Liver (tissue), 3 donors: ENCODE data around the gene PRSS56.

Experiments used
- ATF3 ChIP-seq: IDR thresholded peaks from 2 replicates; pipeline ENCODE4 v1.6.1; 2016; ENCODE audit warnings: antibody characterized with exemption
- FOXA1 ChIP-seq: IDR thresholded peaks from 2 replicates; pipeline ENCODE4 v1.6.1; 2016; ENCODE audit warnings: antibody characterized with exemption
- MAX ChIP-seq: IDR thresholded peaks from 2 replicates; pipeline ENCODE4 v1.6.1; 2016; ENCODE audit warnings: antibody characterized with exemption
- RAD21 ChIP-seq, 2 donors: IDR thresholded peaks; 2 replicates each; pipeline ENCODE4 v1.6.1; 2016; ENCODE audit warnings: antibody characterized with exemption in 2 of 2, mild to moderate bottlenecking in 2 of 2
- YY1 ChIP-seq: IDR thresholded peaks from 2 replicates; pipeline ENCODE4 v1.6.1; 2016; ENCODE audit warnings: antibody characterized with exemption, mild to moderate bottlenecking
- ZBTB33 ChIP-seq: IDR thresholded peaks from 2 replicates; pipeline ENCODE4 v1.6.1; 2016; ENCODE audit warnings: antibody characterized with exemption
- TF ChIP-seq, protein P1 (sequence below): IDR thresholded peaks from 2 replicates; pipeline ENCODE4 v1.6.1; 2016; ENCODE audit warnings: antibody characterized with exemption, mild to moderate bottlenecking
- TF ChIP-seq, protein P2 (sequence below): fragments of 150-350 bp; IDR thresholded peaks from 2 replicates; pipeline ENCODE4 v1.5.1; 2017; ENCODE audit warnings: improper control_type of control experiment, low read depth, low read length; ENCODE audit not compliant: missing input control
- donor health status: healthy.
- donor health status: healthy.

DNA sequence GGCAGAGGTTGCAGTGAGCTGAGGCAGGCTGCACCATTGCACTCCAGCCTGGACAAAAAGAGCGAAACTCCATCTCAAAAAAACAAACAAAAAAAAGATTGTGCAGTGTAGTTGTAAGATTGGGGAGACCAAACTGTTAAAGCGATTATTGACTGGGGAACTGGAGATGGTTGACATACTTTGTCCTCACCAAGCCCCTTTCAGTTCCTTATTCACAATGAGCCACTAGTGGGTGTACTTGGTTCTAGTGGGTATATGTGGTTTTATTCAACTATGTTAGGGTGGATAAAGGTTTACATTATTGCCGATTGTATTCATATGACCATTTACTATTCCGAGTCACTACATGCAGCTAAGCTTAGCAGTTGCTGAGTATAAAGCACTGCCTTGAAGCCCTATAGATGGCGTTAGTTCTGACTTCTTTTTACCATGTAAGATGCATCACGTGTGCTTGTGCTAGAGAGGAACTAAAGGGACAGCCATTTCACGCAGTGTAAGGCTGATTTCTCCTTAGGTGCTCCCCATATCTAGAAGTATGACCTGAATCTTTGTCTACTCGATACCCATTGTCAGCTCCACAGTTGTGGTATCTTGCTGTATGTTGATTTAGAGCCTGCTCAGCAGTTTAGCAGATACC is 42.4 kb downstream of the PRSS56 start:
- TF ChIP-seq, protein P1, sequence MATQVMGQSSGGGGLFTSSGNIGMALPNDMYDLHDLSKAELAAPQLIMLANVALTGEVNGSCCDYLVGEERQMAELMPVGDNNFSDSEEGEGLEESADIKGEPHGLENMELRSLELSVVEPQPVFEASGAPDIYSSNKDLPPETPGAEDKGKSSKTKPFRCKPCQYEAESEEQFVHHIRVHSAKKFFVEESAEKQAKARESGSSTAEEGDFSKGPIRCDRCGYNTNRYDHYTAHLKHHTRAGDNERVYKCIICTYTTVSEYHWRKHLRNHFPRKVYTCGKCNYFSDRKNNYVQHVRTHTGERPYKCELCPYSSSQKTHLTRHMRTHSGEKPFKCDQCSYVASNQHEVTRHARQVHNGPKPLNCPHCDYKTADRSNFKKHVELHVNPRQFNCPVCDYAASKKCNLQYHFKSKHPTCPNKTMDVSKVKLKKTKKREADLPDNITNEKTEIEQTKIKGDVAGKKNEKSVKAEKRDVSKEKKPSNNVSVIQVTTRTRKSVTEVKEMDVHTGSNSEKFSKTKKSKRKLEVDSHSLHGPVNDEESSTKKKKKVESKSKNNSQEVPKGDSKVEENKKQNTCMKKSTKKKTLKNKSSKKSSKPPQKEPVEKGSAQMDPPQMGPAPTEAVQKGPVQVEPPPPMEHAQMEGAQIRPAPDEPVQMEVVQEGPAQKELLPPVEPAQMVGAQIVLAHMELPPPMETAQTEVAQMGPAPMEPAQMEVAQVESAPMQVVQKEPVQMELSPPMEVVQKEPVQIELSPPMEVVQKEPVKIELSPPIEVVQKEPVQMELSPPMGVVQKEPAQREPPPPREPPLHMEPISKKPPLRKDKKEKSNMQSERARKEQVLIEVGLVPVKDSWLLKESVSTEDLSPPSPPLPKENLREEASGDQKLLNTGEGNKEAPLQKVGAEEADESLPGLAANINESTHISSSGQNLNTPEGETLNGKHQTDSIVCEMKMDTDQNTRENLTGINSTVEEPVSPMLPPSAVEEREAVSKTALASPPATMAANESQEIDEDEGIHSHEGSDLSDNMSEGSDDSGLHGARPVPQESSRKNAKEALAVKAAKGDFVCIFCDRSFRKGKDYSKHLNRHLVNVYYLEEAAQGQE = no peak
- no peak for TF ChIP-seq YY1
- TF ChIP-seq, protein P2, sequence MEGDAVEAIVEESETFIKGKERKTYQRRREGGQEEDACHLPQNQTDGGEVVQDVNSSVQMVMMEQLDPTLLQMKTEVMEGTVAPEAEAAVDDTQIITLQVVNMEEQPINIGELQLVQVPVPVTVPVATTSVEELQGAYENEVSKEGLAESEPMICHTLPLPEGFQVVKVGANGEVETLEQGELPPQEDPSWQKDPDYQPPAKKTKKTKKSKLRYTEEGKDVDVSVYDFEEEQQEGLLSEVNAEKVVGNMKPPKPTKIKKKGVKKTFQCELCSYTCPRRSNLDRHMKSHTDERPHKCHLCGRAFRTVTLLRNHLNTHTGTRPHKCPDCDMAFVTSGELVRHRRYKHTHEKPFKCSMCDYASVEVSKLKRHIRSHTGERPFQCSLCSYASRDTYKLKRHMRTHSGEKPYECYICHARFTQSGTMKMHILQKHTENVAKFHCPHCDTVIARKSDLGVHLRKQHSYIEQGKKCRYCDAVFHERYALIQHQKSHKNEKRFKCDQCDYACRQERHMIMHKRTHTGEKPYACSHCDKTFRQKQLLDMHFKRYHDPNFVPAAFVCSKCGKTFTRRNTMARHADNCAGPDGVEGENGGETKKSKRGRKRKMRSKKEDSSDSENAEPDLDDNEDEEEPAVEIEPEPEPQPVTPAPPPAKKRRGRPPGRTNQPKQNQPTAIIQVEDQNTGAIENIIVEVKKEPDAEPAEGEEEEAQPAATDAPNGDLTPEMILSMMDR = no peak
- TF ChIP-seq FOXA1 = no peak
- TF ChIP-seq MAX = no peak
- TF ChIP-seq RAD21 (IDR thresholded peaks at IDR 0.05) = no peak
- TF ChIP-seq ZBTB33 = no peak
- TF ChIP-seq ATF3 = no peak
